ENCODE data around the gene PCDH7.

Gene PCDH7

DNA sequence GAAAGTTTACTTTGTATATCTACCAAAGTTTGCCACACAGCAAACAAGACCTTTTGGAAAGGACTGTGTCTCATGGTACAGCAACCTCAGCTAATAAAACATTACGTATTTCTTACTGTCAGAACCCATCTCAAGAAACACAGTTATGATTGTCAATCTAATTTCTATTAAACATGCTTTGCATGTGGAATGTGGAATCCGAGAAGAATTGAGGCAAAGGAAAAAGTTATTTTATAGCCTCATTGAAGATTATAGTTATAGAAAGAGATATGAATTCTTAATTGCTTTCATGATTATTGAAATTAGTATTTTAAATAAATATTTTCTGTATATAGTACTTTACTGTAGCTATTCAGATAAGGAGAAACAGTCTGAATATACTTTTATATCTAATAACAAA lies 5.4 kb downstream of the PCDH7 start:
- no peak for DNase-seq (ENCODE audit: low read depth)

DNA sequence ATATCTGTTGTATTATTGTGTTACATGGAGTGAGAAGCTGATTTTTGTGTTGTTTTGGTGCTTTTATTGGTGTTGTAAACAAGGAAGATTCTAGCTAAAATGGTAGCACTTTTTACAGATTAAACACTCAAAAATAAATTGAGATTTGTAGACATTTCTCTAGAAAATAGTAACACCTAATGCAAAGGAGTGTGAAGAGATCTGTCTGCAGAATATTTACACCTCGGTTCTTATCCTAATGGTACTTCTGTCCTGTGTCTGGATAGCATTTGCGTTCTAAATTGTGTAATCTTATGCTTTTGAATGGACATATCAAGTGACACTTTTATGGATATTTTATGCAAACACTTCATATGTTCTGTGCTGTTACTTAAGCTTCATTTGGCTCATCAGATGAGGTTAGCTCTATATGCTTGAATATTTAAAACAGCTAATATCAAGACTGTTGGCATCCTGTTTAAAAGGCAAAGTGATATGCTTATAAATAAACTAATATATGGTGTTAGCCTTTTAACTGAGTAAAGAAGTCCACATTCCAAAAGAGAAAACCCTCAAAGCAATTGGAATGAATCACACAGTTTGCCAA lies 6.0 kb downstream of the PCDH7 start:
- no peak for DNase-seq (ENCODE audit: low read depth)

DNA sequence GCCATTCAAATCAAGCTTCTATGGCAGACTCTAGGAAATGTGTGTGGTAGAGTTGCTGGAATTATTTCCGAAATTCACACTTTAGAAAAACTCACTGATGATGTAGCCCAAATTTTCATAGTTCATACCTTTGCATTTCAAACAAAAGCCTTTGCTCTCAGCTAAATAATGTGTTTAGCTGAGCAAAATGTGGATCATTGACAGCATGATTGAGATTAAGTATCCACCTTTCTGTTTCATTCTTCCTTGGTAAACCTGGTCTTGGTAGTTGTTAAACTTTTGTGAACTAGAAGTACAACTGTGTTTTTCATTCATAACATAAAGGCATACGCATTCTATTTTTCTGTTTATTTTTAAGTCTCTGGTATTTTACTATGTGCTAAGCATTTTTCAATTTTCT lies 7.2 kb downstream of the PCDH7 start:
- no peak for DNase-seq (ENCODE audit: low read depth)

DNA sequence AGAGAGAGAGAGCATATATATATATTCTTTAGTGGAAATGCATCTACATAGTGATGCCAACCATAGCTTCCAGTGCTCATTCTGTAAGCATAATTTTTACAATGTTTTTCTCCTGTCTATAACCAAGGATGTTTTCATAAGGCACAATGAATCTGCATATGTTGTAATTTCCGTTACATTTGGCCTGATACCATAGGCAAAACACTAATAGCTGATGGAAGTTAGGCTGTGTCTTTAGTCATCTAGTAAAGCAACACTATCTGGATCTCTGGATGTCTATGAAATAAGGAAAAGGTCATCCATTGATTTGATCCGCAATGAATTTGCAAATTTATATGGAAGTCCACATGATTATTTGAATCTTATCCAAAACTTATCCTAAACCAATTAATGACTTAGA lies 8.1 kb downstream of the PCDH7 start:
- no peak for DNase-seq (ENCODE audit: low read depth)

DNA sequence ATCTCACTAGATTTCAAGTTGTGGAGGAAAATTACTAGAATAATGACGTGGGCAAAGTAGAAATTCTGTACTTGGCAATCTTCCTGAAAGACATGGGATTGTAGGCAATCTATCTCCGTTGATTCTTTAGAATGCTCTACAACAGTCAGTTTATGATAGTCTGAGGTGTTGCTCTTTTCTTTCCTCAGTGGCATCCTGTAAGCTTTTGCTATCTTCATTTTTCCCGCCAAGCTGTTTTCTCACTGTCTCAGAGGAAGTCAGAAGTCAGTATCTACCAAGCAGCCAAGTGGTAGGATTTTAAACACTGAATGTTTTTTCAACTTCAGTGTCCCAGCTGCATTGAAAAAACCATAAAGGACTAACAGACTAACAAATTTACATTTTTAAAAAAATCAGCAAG lies 23.7 kb downstream of the PCDH7 start:
- DNase-seq (ENCODE audit: low read depth), result no peak

DNA sequence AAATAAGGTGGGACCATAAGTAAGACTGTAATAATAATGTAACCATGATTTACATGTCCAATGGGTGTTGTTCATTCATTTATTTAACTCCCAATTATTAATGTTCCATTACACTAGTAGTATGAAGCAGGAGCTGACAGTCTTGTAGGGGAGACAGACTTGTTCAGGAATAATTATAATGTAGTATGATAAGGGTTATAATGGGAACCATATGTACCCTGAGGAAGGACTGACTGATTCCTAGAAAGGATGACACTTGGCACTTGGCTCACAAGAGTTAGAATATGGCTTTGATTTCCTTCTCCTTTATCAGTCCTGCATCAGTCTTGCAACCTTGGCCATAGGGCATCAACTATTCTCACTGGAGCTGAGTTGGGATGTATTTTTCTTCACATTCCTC lies 24.2 kb downstream of the PCDH7 start:
- no peak for DNase-seq (ENCODE audit: low read depth)

DNA sequence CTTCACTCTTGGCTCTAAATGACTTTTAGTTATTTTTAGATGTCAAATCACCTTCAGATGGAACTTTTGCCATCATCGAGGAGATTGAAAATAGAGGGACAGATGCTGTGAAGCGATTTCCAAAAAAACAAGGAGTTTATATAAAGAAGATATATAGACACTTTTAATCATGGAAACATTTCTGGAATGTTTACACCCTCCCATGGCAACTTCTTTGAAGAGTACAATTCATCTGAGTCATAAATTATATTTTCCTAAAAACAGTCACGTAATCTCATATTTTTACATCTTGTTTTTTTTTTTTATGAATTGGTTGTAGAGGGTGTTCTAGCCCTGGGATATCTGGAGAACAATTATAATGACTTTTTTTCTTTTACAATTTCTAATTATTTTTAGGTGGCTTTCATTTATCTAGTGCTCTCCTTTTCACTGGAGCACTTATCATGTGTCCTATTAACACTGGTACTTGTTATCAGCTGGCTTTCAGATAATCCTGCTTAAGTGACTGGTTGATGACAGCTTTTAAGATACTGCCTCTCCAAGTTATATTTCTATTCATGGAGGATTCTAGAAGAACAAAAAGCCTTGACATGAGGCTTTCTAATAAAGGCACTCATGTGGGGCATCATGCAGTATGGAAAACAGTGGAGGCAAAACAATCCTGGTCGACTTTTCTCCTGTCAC lies 24.9 kb downstream of the PCDH7 start:
- no peak for DNase-seq (ENCODE audit: low read depth)

DNA sequence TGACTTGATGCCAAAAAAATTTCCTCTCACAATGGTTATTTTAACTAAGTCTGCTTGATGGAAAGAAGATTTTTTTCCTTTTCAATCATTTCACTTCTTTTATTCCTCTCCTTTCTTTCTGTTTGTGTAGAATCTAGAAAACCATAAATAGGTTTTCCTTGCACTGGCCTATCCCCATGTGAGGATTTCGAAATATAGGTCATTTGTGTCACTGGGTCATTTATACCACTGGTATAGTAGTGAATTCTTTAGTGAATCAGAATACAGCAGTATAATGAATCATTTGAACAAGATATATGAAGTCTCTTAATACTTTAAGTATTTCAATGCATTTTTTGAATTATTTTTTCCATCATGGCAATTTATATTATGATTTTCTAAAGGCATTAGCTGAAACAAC lies 26.6 kb downstream of the PCDH7 start:
- DNase-seq (ENCODE audit: low read depth), result no peak

DNA sequence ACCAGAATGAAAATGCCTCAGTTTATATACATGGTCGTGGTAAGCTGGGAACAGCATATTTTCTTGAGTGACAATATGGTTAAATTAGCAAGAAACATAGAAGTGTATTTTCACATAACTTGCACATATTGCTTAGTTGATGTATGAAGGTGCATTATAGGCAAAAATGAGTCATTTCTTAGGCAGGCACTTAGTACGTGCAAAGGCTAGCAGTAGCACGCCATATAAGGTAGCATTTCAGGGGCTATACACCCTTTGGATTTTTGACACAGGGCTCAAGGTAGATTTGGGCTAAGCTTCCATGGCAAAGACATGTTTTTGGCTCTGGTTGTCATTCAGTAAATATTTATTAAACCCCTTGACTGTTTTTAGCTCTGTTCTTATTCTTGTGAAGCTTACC lies 33.1 kb downstream of the PCDH7 start:
- no peak for DNase-seq (ENCODE audit: low read depth)

DNA sequence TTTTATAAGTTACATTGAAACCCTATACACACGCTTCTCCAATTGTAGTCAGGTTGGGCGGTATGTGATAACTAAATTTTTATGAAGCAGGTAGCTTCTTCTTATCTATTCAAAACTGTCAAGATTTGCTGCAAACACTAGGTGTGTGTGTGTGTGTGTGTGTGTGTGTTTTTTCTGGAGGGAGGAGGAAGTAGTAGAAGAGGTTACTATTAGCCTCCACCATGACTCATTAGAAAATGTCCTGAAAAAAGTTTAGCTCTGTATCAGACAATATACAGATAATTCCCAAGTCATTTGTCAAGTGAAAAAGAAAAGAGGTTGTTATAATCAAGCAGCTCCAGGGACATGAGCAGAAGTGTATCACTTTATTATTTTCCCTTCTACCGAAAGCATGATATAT lies 33.9 kb downstream of the PCDH7 start:
- DNase-seq (ENCODE audit: low read depth), result no peak

DNA sequence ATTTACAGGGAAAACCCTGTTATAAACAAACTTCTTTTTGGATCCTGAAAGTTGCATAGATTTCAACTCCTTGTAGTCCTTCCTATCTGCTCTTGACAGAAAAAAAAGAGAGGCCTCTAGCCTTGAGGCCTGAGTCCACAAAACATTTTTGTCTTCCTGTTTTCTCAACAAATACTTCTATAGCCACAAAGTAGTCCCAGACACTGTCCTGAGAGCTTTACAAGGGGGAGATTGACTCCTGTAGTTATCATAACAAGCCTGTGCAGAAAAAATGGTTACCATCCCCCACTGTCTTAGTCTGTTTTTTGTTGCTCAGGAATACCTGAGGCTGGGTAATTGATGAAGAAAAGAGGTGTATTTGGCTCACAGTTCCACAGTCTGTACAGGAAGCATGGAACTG lies 35.2 kb downstream of the PCDH7 start:
- no peak for DNase-seq (ENCODE audit: low read depth)

DNA sequence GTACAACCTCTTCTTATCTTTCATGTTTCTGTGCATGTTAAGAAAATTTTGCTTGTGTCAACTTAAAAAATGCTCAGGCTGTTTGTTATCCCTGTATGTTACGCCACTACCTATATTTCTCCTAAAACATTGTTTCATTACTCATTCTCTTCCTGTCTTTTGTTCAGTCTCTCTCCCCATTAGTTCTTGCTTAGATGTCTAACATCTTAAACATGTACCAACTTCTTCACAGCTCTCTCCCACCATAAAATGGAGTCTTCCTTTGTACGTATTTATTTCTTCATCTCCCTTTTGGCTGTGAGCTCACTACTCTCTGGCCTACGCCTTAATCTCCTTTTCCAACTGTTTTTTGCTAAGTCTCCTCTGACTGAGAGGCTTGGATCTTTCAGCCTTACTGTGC lies 36.4 kb downstream of the PCDH7 start:
- no peak for DNase-seq (ENCODE audit: low read depth)

DNA sequence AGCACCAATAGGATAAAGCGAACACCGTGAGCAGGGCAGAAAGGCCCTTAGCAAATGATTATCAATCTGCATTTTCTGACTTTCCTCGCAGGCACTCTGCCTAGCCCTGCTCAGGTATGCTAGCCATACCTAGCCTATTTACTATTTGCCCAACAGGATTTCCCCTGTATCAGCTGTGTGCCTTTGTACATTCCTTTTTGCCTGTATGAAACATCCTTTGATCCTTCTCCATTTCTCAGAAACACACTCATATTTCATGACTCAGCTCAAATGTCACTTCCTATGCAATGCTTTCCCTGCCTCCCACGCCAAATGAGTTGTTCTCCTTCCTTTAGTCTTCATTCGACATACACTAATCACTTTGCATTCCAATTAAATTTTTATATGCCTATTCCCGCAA lies 37.2 kb downstream of the PCDH7 start:
- DNase-seq (ENCODE audit: low read depth), result no peak

DNA sequence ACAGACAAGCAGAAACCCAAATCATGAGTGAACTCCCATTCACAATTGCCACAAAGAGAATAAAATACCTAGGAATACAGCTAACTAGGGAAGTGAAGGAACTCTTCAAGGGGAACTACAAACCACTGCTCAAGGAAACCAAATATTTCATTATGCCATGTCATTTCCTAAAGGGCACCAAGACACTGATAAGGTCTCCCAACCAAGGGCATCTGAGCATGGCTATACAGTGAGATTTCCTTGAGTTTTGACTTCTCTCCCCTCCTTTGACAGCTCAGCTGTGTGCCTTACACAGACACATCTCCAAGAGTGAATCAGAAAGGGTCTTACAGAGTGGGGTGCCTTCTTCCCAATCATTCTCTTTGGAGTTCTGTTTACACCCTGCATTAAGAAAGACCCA lies 40.4 kb downstream of the PCDH7 start:
- no peak for DNase-seq (ENCODE audit: low read depth)

DNA sequence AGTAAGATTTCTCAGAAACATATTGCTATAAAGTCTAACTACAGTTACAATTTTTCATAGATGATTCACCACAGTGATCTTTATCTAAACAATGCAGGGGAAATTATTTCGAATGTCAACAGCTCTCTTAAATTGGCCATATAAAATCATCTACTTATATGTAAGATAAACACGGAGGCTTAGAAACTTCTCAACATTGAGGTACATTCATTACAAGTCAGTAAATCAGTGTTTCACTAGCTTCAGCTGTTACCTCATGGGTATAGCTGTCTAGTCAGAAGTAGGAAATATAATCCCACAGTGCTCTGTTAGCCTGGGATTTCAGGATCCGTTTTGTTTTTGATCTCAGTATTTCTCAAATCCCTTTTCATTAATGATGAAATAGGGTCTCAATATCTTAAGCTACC lies 43.2 kb downstream of the PCDH7 start:
- DNase-seq (ENCODE audit: low read depth), result no peak

DNA sequence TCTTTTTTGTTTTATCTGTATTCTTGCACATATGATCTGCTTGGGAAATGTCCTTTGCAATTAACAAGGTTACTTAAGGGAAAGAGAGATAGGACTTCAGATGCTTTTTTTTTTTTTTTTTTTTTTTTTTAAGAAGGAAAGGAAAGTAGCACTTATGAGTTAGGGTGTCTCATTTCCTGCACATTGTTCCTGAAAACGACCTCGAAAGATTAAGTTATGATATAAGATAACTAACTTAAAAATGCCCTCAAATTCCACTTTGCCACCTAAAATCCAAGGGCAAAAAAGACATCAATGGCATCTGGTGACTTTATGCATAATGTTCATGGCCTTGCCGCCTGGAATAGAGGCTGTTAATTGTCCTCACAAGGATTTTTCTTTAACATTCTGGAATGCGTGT lies 44.9 kb downstream of the PCDH7 start:
- no peak for DNase-seq (ENCODE audit: low read depth)

DNA sequence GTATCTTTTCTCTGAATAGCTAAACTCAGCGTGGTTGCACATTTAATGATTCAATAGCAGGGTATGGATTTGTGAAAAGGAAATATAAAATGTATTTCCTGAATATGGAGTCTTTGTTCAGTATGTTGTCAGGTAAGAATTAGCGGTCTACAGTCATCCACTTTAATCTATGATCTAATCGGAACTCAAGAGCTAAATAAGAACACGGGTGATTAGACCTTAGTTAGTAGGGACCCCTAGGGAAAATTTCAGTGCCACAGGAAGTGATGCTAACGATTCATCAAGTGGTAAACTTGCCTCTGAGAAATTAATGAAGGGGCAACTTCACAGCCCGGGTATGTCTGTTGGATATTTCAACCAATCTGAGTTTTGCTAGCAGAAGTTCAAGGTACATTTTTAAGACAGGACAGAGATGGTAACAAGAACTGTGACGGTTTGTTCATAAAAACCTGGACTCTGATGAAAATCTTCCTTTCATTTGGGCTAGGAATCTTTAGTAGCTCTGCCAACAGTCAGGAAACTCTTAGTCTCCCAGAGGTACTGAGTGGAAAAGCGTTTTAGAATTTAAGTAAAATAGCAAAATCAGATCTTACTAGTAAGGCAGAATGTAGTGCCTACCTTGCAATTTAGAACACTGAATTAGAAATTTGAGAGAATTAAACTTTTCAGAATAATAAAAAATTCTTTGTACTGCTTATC lies 47.1 kb downstream of the PCDH7 start:
- DNase-seq (ENCODE audit: low read depth), result no peak

DNA sequence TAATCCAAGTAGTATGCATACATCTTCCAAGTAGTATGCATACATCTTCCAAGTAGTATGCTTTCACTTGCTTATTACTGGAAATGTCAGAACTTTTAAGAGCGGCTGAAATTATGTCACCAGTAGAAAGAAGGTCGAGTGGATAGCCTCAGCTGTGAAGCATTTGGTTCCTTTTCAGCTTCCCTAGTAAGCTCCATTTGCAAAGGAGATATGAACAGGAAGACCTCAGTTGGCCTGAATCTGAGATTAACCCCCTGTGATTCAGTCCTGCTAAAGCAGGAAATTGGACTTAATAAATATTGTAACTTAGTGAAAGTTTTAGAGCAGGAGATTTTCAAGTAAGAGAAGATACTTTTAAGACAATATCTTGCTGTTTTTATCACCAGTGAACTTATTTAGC lies 48.1 kb downstream of the PCDH7 start:
- DNase-seq (ENCODE audit: low read depth), result no peak

DNA sequence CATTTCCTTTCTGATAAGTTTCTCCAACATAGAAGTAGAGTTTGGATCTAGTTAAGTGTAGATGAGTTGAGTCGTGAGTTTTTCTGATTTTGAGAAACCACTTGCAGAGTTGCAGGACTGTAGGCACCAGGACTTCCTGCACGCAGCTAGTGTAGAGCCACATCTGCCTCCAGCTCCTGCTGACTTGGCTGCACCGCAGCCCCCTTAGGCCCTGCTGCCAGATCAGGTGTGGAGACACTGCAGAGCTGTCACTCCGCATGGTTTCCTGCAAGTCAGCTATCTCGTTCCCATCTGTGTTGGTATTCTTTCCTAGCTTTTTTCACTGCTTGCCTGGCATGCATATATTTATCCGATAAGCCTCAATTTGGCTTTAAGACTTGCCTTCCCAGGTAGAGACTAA lies 48.9 kb downstream of the PCDH7 start:
- no peak for DNase-seq (ENCODE audit: low read depth)

DNA sequence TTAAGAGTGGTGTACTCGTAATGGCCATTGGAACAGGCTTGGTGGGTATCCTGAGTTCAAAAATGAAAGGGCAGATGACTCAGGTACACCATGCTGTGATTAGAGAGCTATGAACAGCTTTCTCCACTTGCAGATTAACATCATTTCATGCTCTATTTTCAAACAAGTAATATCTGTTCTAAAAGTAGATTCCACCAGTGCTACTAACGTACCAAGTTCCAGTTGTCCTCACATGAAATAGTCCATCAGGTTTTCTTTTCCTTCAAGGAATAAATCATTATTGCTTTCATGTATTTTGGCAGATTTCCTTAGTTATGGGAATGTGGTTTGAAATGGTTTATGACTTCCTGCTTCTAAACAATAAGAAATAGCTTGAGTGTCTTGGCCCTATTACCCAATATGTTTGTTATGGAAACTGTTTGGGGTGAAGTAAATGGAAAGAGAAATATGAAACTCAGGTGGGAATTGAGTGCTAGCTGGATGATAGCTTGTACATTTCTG lies 49.9 kb downstream of the PCDH7 start:
- DNase-seq (ENCODE audit: low read depth), result no peak

DNA sequence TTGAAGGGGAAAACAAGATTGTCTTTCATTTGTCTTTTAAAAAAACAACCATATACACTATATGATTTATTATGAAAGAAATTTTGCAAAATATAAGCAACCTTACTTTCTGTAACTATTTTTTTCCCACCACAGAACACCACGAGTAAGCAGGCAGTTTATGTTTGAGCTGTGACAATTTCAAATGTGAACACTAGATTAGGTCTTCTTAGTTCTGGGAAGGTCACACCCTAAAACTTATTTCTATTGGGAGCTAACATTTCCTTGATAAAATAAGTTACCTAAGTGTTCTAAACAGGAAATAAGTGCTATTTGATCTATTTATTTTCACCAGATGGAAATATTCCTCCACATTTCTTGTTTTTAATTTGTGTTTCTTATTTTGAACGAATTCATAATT lies 50.6 kb downstream of the PCDH7 start:
- no peak for DNase-seq (ENCODE audit: low read depth)

DNA sequence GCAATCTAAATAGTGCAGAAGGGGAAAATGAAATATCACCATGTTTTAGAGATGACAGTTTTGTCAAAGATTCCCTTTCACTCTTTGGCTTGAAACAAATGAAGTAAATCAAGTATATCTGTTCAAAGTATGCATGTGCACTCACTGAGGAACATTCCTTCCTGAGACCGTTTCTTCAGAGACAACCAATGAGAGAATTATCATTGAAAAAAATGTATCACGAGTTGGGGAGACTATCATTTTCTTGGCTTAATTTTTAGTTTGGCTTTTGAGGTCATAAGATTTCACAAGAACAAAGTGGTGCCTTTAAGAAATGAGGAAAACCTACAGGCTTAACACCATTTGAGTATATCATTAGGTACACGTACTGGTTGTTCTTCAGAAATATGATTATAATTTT lies 56.3 kb downstream of the PCDH7 start:
- DNase-seq (ENCODE audit: low read depth), result no peak

DNA sequence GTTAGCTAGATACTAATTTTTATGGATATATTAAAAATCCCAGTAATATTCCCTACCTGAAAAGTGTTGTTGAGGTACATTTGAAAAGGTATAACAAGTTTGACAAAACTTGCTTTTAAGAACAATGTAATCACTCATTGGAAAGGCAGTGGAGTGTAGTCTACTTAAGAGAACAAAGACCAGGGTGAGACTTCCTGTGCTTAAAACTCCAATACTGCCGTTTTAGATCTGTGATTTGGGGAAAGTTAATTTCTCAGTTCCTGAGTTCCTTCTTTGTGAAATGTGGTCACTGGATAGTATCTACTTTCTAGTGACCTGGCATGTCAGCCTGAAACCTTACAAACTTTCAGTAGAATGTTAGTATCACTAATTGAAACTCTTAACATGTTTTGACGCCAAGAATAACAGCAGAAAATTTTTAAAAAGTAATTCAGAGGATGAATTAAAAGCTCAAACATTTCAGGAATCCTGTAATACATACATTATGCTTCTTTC lies 56.8 kb downstream of the PCDH7 start:
- DNase-seq (ENCODE audit: low read depth), result no peak
